Measurements from ENCODE around the gene KCNN3.

Gene KCNN3

GRCh38 chr1:154743526-154744036, 126.5 kb downstream of the KCNN3 start:
- ATAC-seq = no peak
- no peak for TF ChIP-seq TOX (CRISPR knock-in tag; IDR thresholded peaks at IDR 0.05; ENCODE audit: borderline replicate concordance)
- TF ChIP-seq ZNF565 (CRISPR knock-in tag; conservative IDR thresholded peaks at IDR 0.05; ENCODE audit: low read depth) = no peak
- no peak for TF ChIP-seq ZNF70 (CRISPR knock-in tag; IDR thresholded peaks at IDR 0.05)
- no peak for TF ChIP-seq RARB (CRISPR knock-in tag; IDR thresholded peaks at IDR 0.05)
- TF ChIP-seq TSHZ2 (CRISPR knock-in tag; IDR thresholded peaks at IDR 0.05) = no peak
- TF ChIP-seq ZFP30 (CRISPR knock-in tag; IDR thresholded peaks at IDR 0.05) = no peak
- TF ChIP-seq, protein P1, sequence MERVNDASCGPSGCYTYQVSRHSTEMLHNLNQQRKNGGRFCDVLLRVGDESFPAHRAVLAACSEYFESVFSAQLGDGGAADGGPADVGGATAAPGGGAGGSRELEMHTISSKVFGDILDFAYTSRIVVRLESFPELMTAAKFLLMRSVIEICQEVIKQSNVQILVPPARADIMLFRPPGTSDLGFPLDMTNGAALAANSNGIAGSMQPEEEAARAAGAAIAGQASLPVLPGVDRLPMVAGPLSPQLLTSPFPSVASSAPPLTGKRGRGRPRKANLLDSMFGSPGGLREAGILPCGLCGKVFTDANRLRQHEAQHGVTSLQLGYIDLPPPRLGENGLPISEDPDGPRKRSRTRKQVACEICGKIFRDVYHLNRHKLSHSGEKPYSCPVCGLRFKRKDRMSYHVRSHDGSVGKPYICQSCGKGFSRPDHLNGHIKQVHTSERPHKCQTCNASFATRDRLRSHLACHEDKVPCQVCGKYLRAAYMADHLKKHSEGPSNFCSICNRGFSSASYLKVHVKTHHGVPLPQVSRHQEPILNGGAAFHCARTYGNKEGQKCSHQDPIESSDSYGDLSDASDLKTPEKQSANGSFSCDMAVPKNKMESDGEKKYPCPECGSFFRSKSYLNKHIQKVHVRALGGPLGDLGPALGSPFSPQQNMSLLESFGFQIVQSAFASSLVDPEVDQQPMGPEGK (CRISPR knock-in tag; IDR thresholded peaks at IDR 0.05; ENCODE audit: borderline replicate concordance) = no peak
- TF ChIP-seq CREB5 (CRISPR knock-in tag; IDR thresholded peaks at IDR 0.05; ENCODE audit: low read depth) = no peak
- TF ChIP-seq SNAI2 (CRISPR knock-in tag; IDR thresholded peaks at IDR 0.05) = no peak
- TF ChIP-seq ZC3H10 (CRISPR knock-in tag; IDR thresholded peaks at IDR 0.05) = no peak
- no peak for TF ChIP-seq ISL1 (CRISPR knock-in tag; IDR thresholded peaks at IDR 0.05)
- TF ChIP-seq ESRRG (CRISPR knock-in tag; IDR thresholded peaks at IDR 0.05) = no peak
- TF ChIP-seq TCF4 (CRISPR knock-in tag; IDR thresholded peaks at IDR 0.05; ENCODE audit: borderline replicate concordance) = no peak
- TF ChIP-seq OSR1 (CRISPR knock-in tag; IDR thresholded peaks at IDR 0.05) = no peak
- no peak for TF ChIP-seq ZFP3 (CRISPR knock-in tag; IDR thresholded peaks at IDR 0.05)
- TF ChIP-seq ZNF8 (CRISPR knock-in tag; IDR thresholded peaks at IDR 0.05) = no peak
- no peak for TF ChIP-seq CSRNP3 (CRISPR knock-in tag; IDR thresholded peaks at IDR 0.05)
- TF ChIP-seq GLIS3 (CRISPR knock-in tag; IDR thresholded peaks at IDR 0.05) = no peak
- TF ChIP-seq, protein P2, sequence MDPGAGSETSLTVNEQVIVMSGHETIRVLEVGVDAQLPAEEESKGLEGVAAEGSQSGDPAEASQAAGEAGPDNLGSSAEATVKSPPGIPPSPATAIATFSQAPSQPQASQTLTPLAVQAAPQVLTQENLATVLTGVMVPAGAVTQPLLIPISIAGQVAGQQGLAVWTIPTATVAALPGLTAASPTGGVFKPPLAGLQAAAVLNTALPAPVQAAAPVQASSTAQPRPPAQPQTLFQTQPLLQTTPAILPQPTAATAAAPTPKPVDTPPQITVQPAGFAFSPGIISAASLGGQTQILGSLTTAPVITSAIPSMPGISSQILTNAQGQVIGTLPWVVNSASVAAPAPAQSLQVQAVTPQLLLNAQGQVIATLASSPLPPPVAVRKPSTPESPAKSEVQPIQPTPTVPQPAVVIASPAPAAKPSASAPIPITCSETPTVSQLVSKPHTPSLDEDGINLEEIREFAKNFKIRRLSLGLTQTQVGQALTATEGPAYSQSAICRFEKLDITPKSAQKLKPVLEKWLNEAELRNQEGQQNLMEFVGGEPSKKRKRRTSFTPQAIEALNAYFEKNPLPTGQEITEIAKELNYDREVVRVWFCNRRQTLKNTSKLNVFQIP (CRISPR knock-in tag; IDR thresholded peaks at IDR 0.05; ENCODE audit: borderline replicate concordance, low read depth) = no peak

- ATAC-seq = no peak
- no peak for TF ChIP-seq BACH2 (CRISPR knock-in tag; IDR thresholded peaks at IDR 0.05; ENCODE audit: borderline replicate concordance)
- TF ChIP-seq RARB (CRISPR knock-in tag; IDR thresholded peaks at IDR 0.05) = no peak
- TF ChIP-seq ISL1 (CRISPR knock-in tag; IDR thresholded peaks at IDR 0.05) = no peak
- TF ChIP-seq ZNF70 (CRISPR knock-in tag; IDR thresholded peaks at IDR 0.05) = no peak
- no peak for TF ChIP-seq TOX (CRISPR knock-in tag; IDR thresholded peaks at IDR 0.05; ENCODE audit: borderline replicate concordance)
- TF ChIP-seq CSDC2 (CRISPR knock-in tag; IDR thresholded peaks at IDR 0.05) = no peak
- TF ChIP-seq ZFP30 (CRISPR knock-in tag; IDR thresholded peaks at IDR 0.05) = no peak
- no peak for TF ChIP-seq OSR1 (CRISPR knock-in tag; IDR thresholded peaks at IDR 0.05)
- TF ChIP-seq ZNF565 (CRISPR knock-in tag; conservative IDR thresholded peaks at IDR 0.05; ENCODE audit: low read depth) = no peak
- no peak for TF ChIP-seq CREB5 (CRISPR knock-in tag; IDR thresholded peaks at IDR 0.05; ENCODE audit: low read depth)
- no peak for TF ChIP-seq ARNTL (CRISPR knock-in tag; IDR thresholded peaks at IDR 0.05; ENCODE audit: borderline replicate concordance, low read depth)
- TF ChIP-seq, protein P2 (CRISPR knock-in tag; IDR thresholded peaks at IDR 0.05; ENCODE audit: borderline replicate concordance, low read depth) = no peak
- TF ChIP-seq ZC3H10 (CRISPR knock-in tag; IDR thresholded peaks at IDR 0.05) = no peak
- no peak for TF ChIP-seq TCF4 (CRISPR knock-in tag; IDR thresholded peaks at IDR 0.05; ENCODE audit: borderline replicate concordance)
These were observed 127.5 kb downstream of the KCNN3 start for GRCh38 chr1:154742606-154743005.

Data from SK-N-SH treated with all-trans-retinoic acid at 6 μM for 48 hours (cell line).